ENCODE data around the gene C8A. TPM values are rescaled to one million over a fixed set of nuclear protein-coding genes. Genes with fewer than 3 reads are reported as not detected.
A peak's percentile ranks its signal among the peaks of the same experiment; 100 is the strongest.

C8A gene
- total and polyA plus RNA-seq, 10 of the 15 experiments (the other 5 are each of a cell fraction or from before 2014, with no cell fraction given): not detected

DNA sequence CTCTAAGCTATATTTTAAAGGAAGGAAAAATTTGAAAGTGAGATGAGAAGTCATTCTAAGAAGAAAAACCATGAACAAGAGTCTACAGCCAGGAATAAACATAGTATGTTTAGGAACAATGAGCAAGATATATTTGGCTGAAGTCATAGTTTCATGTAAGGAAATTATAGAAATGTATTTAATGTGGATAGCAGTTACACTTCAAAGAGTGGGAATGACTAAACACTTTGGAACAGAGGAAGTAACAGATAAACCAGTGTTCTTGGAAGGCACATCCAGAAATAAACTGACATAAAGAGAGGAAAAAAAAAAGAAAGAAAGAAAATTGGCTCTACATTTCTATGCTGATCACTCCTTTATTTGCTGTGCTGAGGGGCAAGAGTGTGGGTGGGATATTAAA is 18.0 kb downstream of the C8A start:
- Histone ChIP-seq H3K27ac (ENCODE audit: control insufficient read depth, insufficient read depth) (no peak overlapping the region), H2AFZ (ENCODE audit: control insufficient read depth, low read depth, low read length) (no peak overlapping the region), H3K4me3 (no peak overlapping the region), H3K9ac (ENCODE audit: control insufficient read depth, insufficient read depth, low read length) (no peak overlapping the region), H3K36me3 (ENCODE audit: control insufficient read depth in 2 of 2, insufficient read depth in 2 of 2, low read length in 1 of 2) (no peaks in the 10 kb centered on the region), H3K27me3 (replicated peaks in 1 of 2; ENCODE audit: control insufficient read depth in 2 of 2, insufficient read depth in 2 of 2, low read length in 1 of 2) (no peaks in the 10 kb centered on the region; a peak in 2 of 4 replicates), H4K20me1 (ENCODE audit: control insufficient read depth, insufficient read depth) (no peaks in the 10 kb centered on the region), H3K4me2 (ENCODE audit: control insufficient read depth, insufficient read depth) (no peak overlapping the region), H3K9me3 (replicated peaks; ENCODE audit: control insufficient read depth, insufficient read depth, low read length) (no peaks in the 10 kb centered on the region), H3K79me2 (ENCODE audit: control insufficient read depth, insufficient read depth, low read length) (no peaks in the 10 kb centered on the region), H3K4me1 (ENCODE audit: control insufficient read depth, insufficient read depth, low read length) (no peaks in the 10 kb centered on the region)
- TF ChIP-seq ELK1 (IDR thresholded peaks at IDR 0.05; ENCODE audit: low read depth, low read length): no peak
- CTCF ChIA-PET: no interaction called here
- SMC1A ChIA-PET (ENCODE audit: uncharacterized antibody, unreplicated experiment): no interaction called here
- DNase-seq (ENCODE audit: low read depth, low spot score): no peak
- no TSS peak for BruUV-seq (replicated peaks)
- no peak for ATAC-seq
- in situ Hi-C loops (cut with MboI) (no loop called here), intact Hi-C loops (cut with micrococcal nuclease; ENCODE audit: unreplicated experiment) (no loop called here)
- no peak for FAIRE-seq
- RAD21 ChIA-PET (ENCODE audit: unreplicated experiment): no interaction called here
- POLR2A ChIA-PET: no interaction called here

GRCh38 chr1:56873213-56873612 is 18.6 kb downstream of the C8A start:
- ATAC-seq (no peak), FAIRE-seq (no peak), DNase-seq (ENCODE audit: low read depth, low spot score) (no peak)
- ChIA-PET CTCF (no interaction called here), POLR2A (no interaction called here), RAD21 (ENCODE audit: unreplicated experiment) (no interaction called here), SMC1A (ENCODE audit: uncharacterized antibody, unreplicated experiment) (interaction anchor here (0.6 kb wide), 1 partner anchor 1631 kb away, joined by 3 read pairs; no protein-coding TSS in a partner anchor)
- H3K27me3 ChIP-seq (replicated peaks in 1 of 2; ENCODE audit: control insufficient read depth in 2 of 2, insufficient read depth in 2 of 2, low read length in 1 of 2): no peaks in the 10 kb centered on the region; a peak in 2 of 4 replicates
- H3K9ac ChIP-seq (ENCODE audit: control insufficient read depth, insufficient read depth, low read length): no peak overlapping the region
- H3K4me2 ChIP-seq (ENCODE audit: control insufficient read depth, insufficient read depth): no peak overlapping the region
- 0% methylated on average over 1 of the region's 1 CpG for WGBS (ENCODE audit: insufficient coverage, insufficient replicate concordance, low lambda C conversion rate, missing lambda C conversion rate)
- in situ Hi-C loops (cut with MboI) (no loop called here), intact Hi-C loops (cut with micrococcal nuclease; ENCODE audit: unreplicated experiment) (no loop called here)
- H2AFZ ChIP-seq (ENCODE audit: control insufficient read depth, low read depth, low read length): no peak overlapping the region
- H3K9me3 ChIP-seq (replicated peaks; ENCODE audit: control insufficient read depth, insufficient read depth, low read length): no peaks in the 10 kb centered on the region
- no peaks in the 10 kb centered on the region for H4K20me1 ChIP-seq (ENCODE audit: control insufficient read depth, insufficient read depth)
- TF ChIP-seq SPI1 (IDR thresholded peaks at IDR 0.05; ENCODE audit: borderline replicate concordance, insufficient read depth, low read depth, low read length) (peak; percentile 36; the same call in 1 of the 2 replicates), E2F8 (IDR thresholded peaks at IDR 0.05; ENCODE audit: low read depth, partially characterized antibody) (no peak), CEBPB (IDR thresholded peaks at IDR 0.05; ENCODE audit: borderline replicate concordance in 1 of 2, low read depth in 2 of 2, low read length in 2 of 2) (no peak), SREBF1 (IDR thresholded peaks at IDR 0.05; ENCODE audit: low read length) (no peak)
- no peak overlapping the region for H3K27ac ChIP-seq (ENCODE audit: control insufficient read depth, insufficient read depth)
- no peaks in the 10 kb centered on the region for H3K36me3 ChIP-seq (ENCODE audit: control insufficient read depth in 2 of 2, insufficient read depth in 2 of 2, low read length in 1 of 2)
- H3K79me2 ChIP-seq (ENCODE audit: control insufficient read depth, insufficient read depth, low read length): no peaks in the 10 kb centered on the region
- no TSS peak for BruUV-seq (replicated peaks)
- H3K4me1 ChIP-seq (ENCODE audit: control insufficient read depth, insufficient read depth, low read length): no peaks in the 10 kb centered on the region
- no peak overlapping the region for H3K4me3 ChIP-seq

Data from GM12878 (cell line).